Measurements from ENCODE around the gene AUTS2.
"Not testable (repeated sequence)": the region's sequence is repeated elsewhere in the genome, so short reads cannot be mapped to it uniquely, and the experiment has no call there.

The AUTS2 gene

DNA sequence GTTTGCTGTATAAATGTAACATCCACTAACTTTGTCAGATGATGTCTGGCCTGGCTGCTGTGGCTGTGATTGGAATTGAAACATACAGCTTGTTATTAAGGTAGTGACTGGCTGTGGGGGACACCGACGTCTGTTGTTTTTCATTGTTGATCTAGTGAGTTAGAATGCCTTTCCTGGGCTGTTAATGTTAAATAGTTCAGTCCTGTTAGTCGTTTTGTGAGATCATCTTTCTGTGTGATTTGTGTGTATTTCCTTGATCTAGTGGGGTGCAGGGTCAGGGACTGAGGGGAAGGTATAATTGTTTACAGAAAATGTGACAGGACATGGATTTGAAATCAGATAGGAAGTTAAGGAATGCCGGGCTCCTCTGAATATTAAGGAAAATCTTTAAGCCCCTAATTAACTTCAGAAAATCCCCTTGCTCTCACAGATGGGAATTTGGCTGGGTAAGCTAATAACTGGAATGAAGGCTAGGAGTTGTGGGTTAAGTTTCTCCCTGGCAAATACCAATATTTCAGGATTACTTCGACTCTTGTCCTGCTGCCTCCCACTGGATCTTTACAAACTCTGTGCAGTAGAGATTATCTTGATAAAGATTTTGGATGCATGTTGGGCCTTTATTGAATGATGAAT is 163.1 kb downstream of the AUTS2 start:
- DNase-seq (ENCODE audit: low read depth), result no peak

DNA sequence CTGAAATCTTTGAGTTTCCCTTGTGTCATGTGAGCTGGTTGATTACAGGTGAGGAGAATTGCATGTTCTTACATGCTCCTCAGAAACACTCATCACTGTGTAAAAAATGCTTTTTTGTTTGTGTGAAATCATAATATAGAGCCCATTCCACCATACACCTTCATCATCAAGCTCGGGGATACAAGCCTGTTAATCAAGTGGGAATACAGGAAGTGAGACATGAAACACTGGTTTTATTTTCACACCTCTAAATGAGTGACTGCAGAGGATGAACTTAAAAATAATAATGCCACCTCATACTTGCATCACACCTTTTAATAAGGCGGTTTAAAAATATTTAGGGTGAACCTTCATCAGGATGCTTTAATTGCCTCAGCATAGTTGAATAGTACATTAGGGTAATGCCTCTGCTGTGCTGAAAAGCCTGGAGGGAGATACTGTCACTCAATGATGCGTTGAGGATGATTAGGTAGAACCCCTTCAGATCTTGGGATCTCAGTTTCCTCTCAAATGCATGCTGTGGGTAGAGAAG is 164.6 kb downstream of the AUTS2 start:
- DNase-seq (ENCODE audit: low read depth), result no peak

DNA sequence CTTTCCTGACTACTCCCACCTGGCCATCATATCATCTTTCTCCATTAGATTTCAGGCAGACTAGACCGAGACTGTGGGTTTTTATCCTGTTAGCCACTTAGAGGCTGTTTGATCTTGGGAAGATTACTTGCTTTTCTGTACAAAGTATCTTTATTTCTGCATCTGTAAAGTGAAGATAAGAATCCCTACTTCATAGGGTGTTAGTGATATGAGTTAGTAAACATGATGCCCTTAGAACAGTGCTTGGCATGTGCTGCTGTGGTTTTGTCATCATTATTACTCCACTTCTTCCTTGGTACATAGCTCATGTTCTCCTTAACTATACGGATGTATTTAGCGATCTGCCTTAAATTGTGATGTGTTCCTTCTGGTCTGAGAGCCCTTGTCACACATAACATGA is 165.2 kb downstream of the AUTS2 start:
- DNase-seq (ENCODE audit: low read depth), result no peak

DNA sequence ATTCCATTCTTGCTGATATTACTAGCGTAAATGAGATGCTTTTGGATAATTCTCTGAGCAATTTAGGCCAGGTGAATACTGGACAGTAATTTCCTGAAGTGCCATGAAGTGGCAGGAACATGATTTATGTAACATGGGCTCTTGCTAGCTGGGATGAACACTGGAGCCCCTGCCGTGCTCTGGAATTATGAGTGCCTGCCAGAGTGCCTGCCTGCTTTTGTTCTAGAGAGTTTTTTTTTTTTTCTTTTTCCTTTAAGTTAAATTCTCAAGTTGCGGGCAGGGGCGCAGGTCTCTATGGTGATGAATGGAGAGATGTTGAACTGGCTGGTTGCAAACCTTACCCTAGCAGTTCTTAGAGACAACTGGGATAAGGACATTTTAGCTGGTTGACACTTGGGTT is 165.9 kb downstream of the AUTS2 start:
- DNase-seq (ENCODE audit: low read depth), result no peak

DNA sequence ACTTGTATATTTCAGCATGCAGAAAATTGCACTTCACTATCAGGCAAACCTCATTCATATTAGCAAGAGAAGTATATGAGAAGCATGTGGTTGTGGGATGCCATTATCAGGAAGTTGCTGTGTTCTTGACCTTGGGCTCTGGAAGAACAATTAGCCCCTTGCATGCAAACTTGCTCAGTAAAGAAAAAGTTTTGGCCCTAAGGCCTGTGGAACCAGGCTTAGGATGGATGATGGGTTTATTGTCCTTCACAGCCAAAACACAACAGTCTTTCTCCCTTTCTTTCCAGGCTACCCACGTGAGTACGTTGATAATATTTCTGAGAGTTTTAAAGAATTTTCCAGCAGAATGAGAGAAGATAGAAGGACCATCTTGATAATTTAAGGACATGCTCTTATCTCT is 166.4 kb downstream of the AUTS2 start:
- DNase-seq (ENCODE audit: low read depth), result no peak

DNA sequence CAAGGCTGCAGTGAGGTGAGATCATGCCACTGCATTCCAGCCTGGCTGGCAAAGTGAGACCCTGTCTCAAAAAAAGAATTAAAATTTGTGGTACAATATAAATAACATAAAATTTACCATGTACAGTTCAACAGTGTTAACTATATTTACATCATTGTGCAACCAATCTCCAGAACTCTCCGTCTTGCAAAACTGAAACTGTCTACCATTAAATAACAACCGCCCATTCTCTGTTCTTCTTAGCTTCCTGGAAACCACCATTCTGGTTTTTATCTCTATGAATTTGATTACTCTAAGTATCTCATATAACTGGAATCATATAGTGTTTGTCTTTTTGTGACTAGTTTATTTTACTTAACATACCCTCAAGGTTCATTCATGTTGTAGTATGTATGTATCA is 167.6 kb downstream of the AUTS2 start:
- no peak for DNase-seq (ENCODE audit: low read depth)

DNA sequence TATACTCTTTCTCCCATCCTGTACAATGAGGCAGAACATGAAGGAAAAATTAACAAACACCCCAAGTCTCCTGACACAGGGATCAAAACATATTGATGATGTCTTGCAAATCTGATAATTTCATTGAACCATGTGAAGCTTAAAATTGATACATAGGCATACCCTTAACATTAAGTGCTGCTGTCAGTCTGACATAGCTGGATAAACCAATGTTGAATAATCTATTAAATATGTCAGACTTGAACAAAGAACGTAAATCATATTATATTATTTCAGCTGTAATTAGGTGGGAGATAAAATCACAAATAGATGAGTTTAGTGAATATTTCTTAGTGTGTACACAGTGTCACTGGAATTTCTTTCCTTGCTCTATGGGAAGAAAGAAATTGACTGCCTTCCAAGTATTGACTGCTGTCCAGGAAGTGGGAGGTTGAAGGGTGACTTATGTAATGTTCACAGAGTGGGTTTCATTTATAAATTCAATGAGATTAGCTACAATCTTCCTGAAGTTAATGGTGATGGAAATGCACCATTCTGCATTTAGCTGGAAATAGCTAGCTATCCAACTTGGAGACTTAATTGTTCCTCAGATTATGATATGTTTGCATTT is 170.8 kb downstream of the AUTS2 start:
- DNase-seq (ENCODE audit: low read depth), result no peak

DNA sequence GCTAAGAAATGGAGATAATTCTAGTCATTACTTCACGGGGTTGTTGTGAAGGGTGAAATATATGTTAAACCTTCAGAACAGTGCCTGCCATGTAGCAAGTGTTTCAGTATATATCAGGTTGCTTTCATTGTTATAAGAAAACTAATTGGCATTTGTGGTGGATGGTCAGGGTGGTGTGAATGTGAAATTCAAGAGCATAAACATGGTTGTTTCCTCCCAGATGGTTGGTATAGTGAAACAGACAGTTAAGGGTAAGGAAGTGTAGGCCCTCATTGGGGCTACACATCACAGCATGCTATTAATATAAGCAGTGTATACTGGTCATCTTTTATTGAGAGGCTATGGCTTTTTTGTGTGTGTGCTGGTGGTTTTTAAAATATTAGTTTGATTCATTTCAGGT is 171.6 kb downstream of the AUTS2 start:
- DNase-seq (ENCODE audit: low read depth), result no peak

DNA sequence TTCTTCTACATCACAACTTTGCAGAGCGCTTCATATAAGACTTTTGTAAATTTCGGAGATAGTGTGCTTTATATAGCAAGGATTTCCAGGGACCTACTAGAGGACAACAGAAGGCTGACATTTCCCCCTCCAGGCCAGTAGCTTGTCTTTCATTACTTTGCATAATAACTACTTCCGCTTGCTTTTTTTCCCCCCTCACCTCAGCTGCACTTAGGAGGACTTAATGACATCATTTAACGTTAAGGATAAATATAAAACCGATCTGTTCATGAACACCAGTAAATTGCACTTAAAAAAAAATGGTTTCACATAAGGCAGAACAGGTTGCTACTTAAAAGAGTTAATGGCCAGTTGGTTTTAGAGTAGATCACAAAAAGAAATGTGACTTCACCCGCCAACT is 172.3 kb downstream of the AUTS2 start:
- no peak for DNase-seq (ENCODE audit: low read depth)

DNA sequence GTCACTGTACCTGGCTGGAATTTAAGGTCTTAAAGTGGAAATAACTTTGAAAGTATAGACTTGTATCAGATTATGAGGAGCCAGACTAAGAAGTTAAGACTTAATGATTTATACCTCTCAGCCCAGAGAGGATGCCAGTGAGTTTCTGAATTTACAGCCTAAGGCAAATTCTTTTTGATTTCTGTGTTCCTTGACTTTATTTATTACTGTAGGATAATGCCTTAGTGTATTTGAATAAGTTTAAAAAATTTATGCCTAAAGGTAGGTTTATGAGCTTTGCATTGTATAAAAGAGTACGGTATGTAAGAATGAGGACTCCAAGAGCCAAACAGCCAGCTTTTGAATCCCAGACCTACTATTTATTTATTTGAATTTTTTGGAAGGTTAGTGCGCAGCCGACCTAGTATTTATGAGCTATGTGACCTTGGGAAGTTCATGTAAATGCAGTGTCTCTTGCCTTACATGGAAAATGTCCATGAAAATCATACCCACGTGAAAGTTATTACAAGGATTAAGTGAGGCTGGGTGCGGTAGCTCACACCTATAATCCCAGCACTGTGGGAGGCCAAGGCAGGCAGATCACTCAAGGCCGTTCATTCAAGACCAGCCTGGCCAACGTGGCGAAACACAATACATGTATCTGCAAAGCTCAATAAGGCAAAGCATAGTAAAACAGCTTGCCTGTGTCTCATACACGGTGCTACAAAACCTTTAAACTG is 174.6 kb downstream of the AUTS2 start:
- no peak for DNase-seq (ENCODE audit: low read depth)

DNA sequence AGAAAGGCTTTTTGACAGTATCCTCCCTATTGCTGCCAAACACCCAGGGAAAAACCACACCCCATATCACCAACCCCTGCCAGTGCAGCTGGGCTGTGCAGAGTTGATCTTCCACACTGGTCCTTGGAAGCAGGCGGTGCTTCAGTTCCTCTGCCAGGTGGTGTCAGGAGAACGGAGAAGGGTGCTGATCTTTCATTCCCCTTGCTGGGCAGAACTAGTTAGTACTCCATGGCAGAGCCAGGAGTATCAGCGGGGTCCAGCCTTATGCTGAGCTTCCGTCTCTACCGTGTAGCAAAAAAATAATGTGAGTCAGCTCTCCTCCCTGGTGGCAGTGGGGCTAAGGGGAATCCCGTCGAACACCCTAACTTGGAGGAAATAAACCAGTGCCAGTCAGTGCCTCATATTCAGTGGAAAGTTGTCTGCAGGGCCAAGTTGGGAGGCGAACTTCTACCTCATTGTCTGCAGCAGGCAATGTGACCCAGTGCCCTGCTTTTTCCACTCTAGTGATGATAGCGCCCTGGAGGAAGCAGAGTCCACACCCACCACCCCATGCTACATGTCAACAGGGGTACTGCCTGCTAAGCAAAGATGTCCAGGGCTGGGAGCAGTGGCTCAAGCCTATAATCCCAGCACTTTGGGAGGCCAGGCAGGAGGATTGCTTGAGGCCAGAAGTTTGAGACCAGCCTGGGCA is 175.4 kb downstream of the AUTS2 start:
- no peak for DNase-seq (ENCODE audit: low read depth)

DNA sequence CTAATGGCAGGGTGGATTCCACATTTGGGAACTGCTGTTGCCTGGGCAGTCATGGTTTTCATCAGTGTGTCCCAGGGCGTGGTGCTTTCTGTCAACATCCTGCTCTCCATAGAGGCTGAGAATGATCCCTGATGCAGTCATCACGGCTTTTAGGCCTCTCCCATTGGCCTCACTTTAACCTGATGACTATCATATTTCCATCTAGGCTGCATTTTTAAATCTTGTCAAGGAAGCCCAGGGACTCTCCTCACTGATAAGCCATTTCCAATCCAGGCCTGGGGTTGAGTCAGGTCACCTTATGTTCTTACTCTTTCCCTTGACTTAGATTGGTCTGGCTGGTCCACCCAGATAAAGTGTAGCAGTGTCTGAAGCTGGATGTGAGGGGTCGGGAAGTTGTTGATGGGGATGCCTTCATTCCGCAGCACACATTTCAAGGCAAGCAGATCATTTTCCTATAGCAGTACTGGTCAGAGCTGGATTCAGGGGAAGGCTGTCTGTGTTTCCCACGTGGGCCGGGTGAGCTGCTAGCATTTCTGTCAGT is 177.0 kb downstream of the AUTS2 start:
- no peak for DNase-seq (ENCODE audit: low read depth)

DNA sequence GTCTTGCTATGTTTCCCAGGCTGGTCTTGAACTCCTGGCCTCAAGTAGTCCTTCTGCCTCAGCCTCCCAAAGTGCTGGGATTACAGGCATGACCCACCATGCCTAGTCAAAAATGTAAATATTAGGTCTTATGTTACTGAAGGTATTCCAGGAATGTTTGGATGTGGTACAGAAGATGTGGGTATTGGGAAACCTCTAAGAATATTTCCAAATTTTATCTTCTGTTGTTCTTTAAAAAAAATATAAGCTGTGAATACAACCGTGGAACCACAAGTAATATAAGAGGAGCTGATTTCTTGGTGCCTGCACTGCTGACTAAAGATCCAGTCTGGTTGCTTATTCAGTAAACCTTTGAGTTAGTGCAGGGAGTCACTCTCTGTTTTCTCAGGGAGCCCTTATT is 178.3 kb downstream of the AUTS2 start:
- DNase-seq (ENCODE audit: low read depth), result no peak

DNA sequence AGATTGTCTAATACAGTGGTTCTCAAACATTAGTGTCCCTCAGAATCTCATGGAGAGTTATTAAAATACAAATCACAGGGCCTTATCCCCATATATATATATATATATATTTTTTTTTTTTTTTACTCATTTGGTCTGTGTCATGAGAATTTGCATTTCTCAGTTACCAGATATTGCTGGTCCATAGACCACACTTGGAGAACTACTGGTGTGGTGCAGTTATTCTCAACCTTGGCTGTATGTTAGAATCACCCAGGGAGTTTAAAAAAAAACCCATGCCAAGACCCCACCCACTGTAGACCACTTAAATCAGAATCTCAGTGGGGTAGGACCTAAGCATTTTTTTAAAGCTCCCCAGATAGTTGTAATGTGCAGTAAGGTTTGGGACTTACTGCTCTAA is 179.9 kb downstream of the AUTS2 start:
- no peak for DNase-seq (ENCODE audit: low read depth)

DNA sequence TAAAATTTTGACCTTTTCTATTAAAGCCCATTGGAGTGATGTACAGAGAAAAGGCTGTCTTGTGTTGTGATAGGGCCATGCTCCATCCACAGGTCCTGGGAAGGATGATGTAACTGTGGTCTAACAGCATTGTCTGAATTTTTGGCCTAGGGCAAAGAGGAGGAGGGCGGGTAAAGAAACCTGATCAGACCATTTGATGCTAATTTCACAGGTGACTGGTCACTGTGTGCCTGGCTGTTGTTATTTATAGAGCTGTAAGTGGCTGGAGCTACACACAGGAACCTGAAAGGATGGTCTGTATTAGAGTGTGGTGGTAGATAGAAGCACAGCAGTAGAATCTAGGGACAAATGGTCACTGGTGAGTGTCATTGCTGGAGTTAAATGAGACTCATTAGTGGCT is 182.1 kb downstream of the AUTS2 start:
- DNase-seq (ENCODE audit: low read depth), result no peak

DNA sequence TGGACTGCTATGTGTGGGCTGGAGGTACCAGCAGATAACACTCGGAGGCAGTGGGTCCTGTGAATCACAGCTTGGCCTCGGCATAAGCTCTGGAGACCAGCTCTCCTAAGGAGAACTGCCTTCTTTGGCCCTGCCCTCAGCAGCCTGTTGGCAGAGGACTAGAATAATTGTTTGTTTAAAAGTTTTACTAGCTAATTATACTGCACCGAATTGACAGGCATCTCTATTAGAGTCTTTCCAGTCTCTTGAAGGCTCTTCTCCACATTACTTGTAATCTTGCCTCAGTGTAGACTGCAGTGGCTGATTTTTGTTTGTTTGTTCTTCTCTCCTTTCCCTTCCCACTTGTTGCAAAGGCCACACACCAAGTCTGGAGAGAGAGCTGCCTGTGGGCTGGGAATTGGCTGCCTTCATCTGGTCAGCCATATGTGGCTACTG is 183.2 kb downstream of the AUTS2 start:
- no peak for DNase-seq (ENCODE audit: low read depth)

DNA sequence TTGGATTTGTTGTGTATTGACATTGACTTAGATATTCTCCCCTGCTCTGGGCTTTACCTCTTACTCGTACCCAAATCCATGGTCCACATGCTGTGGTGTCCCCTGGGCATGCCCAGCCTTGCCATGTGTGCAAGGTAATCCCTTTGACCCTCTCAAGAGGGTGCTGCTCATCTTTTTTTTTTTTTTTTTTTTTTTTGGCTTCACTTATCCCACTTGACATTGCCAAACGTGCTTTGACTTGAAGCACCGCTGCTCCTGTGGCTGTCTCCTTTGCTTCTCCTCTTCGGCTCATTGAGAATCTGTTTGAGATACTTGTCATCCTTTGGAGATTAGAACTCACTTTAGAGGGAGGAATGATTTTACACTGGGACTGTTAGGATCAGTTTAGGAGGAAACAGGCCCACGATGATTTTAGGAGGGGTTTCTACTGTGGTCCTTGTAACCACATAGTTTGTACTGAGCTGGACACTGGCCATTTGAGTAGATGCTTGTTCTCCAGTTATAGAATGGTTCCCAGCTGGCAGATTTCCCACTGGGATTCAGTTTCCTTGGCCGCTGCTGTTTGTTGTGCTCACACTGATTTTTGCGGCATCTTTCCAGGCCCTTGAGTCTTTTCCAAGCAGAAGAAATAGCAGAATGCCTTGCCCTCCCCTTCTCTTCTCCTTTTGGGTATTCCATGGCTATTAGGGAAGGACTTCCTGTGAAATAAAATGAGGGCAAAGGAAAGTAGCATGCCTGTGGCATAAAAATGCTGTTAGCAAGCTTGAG is 184.8 kb downstream of the AUTS2 start:
- DNase-seq (ENCODE audit: low read depth), result no peak

DNA sequence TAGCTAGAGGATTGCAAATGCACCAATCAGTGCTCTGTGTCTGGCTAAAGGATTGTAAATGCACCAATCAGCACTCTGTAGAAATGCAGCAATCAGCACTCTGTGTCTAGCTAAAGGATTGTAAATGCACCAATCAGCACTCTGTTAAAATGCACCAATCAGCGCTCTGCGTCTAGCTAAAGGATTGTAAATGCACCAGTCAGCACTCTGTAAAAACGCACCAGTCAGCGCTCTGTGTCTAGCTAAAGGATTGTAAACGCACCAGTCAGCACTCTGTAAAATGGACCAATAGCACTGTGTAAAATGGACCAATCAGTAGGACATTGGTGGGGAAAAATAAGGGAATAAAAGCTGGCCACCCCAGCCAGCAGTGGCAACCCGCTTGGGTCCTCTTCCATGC is 187.9 kb downstream of the AUTS2 start:
- DNase-seq (ENCODE audit: low read depth), result not testable (repeated sequence)

DNA sequence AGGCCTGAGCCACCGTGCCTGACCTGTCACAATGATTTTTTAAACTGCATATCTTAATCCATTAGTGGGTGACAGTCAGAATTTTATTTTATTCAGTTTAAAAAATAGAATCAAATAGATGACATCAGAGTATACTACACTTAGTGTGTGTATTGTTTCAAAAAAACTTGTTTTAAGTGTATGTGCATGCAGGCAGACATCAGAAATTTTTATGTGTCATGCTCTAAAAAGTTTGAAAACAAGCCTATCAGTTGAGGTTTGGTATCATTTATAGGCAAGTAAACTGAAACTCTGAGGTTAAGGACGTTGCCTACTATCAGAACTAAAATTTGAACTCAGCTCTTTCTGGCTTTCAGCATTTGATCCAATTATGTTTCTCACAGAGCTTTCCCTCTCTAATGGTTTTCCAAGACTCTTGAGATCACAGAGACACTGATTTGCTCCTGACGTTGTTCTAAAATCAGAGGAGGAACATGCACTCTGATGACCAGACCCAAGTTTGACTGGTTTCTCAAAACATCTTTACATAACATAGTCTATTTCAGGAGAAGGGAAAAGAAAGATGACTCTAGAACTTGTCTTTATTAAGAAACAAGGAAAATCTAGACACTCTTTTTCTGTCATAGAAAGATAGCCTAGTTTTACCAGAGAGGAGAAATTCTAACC is 188.6 kb downstream of the AUTS2 start:
- DNase-seq (ENCODE audit: low read depth), result no peak

DNA sequence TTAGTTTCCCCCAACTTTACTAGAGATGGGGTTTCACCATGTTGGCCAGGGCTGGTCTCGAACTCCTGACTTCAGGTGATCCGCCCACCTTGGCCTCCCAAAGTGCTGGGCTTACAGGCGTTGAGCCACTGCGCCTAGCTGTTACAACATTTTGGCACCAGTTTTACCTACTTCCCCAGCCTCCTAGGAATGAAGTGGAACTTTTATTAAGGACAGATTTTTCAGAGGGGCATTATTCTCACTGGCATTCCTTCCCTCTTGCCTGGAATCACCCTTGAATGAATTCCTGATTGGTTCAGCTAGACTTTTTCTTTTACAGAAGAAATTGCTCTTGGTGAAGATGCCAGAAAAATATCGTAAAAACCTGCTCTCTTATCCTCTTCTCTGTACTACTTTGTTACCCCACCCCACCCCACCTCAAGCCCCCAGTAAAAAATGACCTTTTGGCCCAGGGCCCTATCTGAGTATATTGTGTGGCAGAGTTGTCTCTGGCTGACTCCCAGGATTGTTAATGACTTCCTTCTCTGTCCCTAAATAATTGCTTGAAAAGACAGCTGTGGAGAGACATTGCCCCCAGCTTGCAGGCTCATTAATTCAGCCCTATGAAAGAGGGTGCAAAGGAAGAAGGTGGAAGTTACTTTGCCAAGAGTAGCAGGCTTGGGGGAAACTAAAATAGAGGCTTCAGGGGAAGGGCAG is 189.6 kb downstream of the AUTS2 start:
- no peak for DNase-seq (ENCODE audit: low read depth)

DNA sequence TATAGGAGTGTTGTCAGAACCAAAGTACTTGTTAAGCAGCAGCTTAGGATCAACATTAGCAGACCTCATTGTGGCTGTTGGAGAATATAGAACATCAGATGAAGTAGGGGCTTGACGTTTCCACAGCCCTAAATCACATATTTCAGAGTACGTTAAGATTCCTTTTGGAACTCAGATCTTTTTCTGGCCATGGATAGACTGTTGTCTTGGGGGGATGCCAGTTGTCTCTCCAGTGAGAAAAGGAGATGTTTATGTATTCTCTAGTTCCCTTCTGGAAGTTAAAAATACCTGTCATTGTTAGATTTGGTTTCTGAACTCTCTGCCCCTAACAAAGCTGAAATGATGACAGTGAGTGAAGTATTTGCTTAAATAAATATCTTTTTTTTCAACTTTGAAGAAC is 191.3 kb downstream of the AUTS2 start:
- DNase-seq (ENCODE audit: low read depth), result no peak
